Measurements from ENCODE around the gene GRSF1.

Gene GRSF1

DNA sequence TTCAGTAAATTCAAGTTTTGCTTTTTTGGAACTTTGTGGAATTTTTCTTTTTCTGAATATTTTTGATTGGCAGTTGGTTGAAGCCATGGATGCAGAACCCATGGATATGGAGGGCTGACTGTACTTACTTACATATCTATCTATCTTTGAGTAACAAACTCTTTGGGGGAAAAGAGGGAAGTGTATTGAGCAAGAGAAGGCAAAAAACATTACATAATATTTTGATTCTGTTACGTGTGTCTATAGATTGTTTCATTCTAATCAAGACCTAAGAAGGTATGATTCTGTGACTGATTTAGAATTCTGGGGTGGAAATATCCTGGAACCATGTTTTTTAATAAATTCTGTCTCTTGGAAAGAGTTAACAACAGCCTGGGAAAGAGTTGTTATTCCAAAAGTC lies 31.5 kb downstream of the GRSF1 start:
- ChIA-PET POLR2A (no interaction called here), CTCF (interaction anchor here (1.2 kb wide), 1 partner anchor 44 kb away, joined by 3 read pairs; no protein-coding TSS in a partner anchor)
- DNase-seq (ENCODE audit: extremely low spot score): no peak
- TF ChIP-seq CTCF (IDR thresholded peaks at IDR 0.05; ENCODE audit: control extremely low read depth, extremely low read depth, low read depth, missing control alignments): no peak

DNA sequence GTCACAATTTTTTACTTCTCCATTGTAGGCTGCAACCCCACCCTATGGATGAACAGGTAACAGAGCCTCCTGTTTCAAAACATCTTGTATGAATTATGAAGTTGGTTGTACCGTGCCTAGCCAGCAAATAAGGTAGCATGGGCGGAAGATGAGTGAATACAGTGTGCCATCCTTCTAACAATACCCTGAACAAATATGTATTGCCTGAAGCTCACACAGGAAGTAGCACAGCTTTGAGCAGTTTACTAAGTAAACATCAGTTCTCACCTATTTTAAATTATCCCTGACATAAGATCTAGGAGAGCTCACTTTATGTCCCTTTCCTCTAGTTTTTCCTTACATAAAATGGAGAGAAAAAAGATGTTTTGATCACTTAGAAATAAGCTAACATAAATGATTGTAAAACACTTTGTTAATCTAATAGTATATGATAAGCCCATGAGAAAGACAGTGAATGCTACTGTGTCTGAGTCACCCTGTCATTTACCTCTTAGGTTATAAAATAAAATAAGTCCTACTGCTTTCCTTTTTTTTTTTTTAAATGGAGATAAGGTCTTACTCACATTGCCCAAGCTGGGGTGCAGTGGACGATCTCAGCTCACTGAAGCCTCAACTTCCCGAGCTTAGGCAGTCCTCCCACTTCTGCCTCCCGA lies 36.6 kb downstream of the GRSF1 start:
- POLR2A ChIA-PET: interaction anchor here (0.6 kb wide), 1 partner anchor 25 kb away, joined by 3 read pairs; no protein-coding TSS in a partner anchor
- no peak for TF ChIP-seq CTCF (IDR thresholded peaks at IDR 0.05; ENCODE audit: control extremely low read depth, extremely low read depth, low read depth, missing control alignments)
- CTCF ChIA-PET: interaction anchor here (0.9 to 1.9 kb wide), 4 partner anchors 20 to 151 kb away, joined by 3 to 8 read pairs (median 3); no protein-coding TSS in a partner anchor
- DNase-seq (ENCODE audit: extremely low spot score): no peak

- CTCF ChIA-PET: interaction anchor here (0.6 to 1.9 kb wide), 6 partner anchors 10 to 84 kb away, joined by 3 to 8 read pairs (median 4); no protein-coding TSS in a partner anchor
- TF ChIP-seq CTCF (IDR thresholded peaks at IDR 0.05; ENCODE audit: control extremely low read depth, extremely low read depth, low read depth, missing control alignments): no peak
- POLR2A ChIA-PET: interaction anchor here (0.5 kb wide), 1 partner anchor 52 kb away, joined by 3 read pairs; no protein-coding TSS in a partner anchor
Measured at GRCh38 chr4:70801265-70801809, 38.4 kb downstream of the GRSF1 start.

DNA sequence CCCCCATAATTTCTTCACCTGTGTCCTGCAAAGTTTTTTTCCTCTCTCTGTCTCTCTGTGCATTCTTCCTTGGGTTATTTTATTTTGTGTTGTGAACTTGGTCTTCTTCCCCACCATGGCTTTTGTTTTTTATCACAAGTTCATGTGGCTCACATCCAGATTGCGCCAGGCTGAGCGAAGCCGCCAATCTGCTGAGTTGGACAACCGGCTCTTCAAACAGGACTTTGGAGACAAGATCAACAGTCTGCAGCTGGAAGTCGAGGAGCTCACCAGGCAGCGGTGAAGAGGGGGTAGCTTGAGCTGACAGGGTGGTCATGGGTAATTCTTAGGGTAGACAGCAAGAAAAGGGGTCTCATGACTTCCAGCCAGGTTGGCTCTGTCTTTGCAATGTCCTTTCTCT lies 46.1 kb downstream of the GRSF1 start:
- ChIA-PET CTCF (interaction anchor here (1.4 kb wide), 1 partner anchor 35 kb away, joined by 3 read pairs; no protein-coding TSS in a partner anchor), POLR2A (no interaction called here)
- DNase-seq (ENCODE audit: extremely low spot score): no peak
- TF ChIP-seq CTCF (IDR thresholded peaks at IDR 0.05; ENCODE audit: control extremely low read depth, extremely low read depth, low read depth, missing control alignments): no peak

More at GRCh38 chr4:70801265-70801809, 38.4 kb downstream of the GRSF1 start:
- DNase-seq (ENCODE audit: extremely low spot score): peak; percentile 33

GRCh38 chr4:70788733-70789132 lies 51.0 kb downstream of the GRSF1 start:
- DNase-seq (ENCODE audit: extremely low spot score): no peak
- ChIA-PET POLR2A (no interaction called here), CTCF (no interaction called here)
- no peak for TF ChIP-seq CTCF (IDR thresholded peaks at IDR 0.05; ENCODE audit: control extremely low read depth, extremely low read depth, low read depth, missing control alignments)

DNA sequence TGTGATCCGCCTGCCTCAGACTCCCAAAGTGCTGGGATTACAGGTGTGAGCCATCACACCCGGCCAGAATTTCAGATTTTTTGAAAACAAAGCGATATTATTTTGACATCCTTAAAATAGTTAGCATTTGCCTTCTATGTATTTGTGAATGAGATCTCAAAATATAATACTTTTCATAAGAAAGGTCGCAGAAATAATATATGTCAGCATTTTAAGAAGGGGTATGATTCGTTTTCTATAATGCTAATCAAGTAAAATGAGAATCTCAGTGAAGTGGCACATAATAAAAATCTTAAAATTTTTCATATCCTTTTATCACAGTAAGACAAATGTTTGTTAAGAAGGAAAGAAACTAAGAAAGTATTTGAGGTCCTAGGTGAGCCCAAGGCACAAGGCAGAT lies 52.2 kb downstream of the GRSF1 start:
- ChIA-PET CTCF (no interaction called here), POLR2A (no interaction called here)
- no peak for TF ChIP-seq CTCF (IDR thresholded peaks at IDR 0.05; ENCODE audit: control extremely low read depth, extremely low read depth, low read depth, missing control alignments)
- no peak for DNase-seq (ENCODE audit: extremely low spot score)
